22Rv1 (cell line): ENCODE measurements around the gene IRAK2.
"Not testable (repeated sequence)": the region's sequence is repeated elsewhere in the genome, so short reads cannot be mapped to it uniquely, and the experiment has no call there.

Experiments
- H3K27ac ChIP-seq: fragments of 450-650 bp; 2 replicates; pipeline ENCODE4 v1.5.1; 2017
- ZFX ChIP-seq: fragments of 450-650 bp; IDR thresholded peaks from 2 replicates; pipeline ENCODE4 v1.6.1; 2017; ENCODE audit warnings: antibody characterized with exemption, borderline replicate concordance
- TF ChIP-seq, protein P1 (sequence below): fragments of 450-650 bp; IDR thresholded peaks from 2 replicates; pipeline ENCODE4 v1.5.1; 2017; ENCODE audit warnings: mild to moderate bottlenecking

Gene IRAK2

DNA sequence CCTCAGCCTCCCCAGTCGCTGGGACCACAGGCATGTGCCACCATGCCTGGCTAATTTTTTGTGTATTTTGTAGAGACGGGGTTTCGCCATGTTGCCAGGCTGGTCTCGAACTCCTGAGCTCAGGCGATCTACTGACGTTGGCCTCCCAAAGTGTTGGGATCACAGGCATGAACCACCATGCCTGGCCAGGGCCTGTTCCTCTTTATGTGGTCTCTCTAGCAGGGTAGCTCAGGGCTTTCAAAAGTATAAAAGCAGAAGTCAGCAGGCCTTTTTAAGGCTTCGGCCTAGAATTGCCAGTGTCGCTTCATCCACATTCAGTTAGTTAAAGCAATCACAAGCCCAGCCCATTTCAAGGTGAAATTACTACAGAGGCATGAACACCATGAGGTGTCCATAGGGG is 15.5 kb upstream of the IRAK2 start:
- TF ChIP-seq, protein P1, sequence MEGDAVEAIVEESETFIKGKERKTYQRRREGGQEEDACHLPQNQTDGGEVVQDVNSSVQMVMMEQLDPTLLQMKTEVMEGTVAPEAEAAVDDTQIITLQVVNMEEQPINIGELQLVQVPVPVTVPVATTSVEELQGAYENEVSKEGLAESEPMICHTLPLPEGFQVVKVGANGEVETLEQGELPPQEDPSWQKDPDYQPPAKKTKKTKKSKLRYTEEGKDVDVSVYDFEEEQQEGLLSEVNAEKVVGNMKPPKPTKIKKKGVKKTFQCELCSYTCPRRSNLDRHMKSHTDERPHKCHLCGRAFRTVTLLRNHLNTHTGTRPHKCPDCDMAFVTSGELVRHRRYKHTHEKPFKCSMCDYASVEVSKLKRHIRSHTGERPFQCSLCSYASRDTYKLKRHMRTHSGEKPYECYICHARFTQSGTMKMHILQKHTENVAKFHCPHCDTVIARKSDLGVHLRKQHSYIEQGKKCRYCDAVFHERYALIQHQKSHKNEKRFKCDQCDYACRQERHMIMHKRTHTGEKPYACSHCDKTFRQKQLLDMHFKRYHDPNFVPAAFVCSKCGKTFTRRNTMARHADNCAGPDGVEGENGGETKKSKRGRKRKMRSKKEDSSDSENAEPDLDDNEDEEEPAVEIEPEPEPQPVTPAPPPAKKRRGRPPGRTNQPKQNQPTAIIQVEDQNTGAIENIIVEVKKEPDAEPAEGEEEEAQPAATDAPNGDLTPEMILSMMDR = no peak
- no peak for TF ChIP-seq ZFX
- H3K27ac ChIP-seq = no peak overlapping the region

GRCh38 chr3:10150987-10151386 is 13.7 kb upstream of the IRAK2 start:
- TF ChIP-seq, protein P1 = no peak
- TF ChIP-seq ZFX = no peak
- peak overlapping the region; percentile 17; the same call in 1 of the 2 replicates for H3K27ac ChIP-seq

- H3K27ac ChIP-seq = no peak overlapping the region
- no peak for TF ChIP-seq ZFX
- TF ChIP-seq, protein P1 = no peak
Observed at GRCh38 chr3:10154335-10155122, 10.2 kb upstream of the IRAK2 start.

DNA sequence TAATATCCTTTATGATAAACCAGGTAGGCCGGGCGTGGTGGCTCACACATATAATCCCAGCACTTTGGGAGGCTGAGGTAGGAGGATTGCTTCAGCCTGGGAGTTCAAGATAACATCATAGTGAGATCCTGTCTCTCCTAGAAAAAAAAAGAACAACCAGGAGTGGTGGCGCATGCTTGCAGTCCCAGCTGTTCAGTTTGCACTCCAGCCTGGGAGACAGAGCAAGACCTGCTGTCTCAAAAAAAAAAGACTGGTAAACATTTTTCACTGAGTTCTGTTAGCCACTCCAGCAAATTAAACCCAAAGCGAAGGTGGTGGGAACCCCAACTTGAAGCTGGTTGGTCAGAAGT is 9.6 kb upstream of the IRAK2 start:
- no peak for TF ChIP-seq ZFX
- TF ChIP-seq, protein P1 = no peak
- no peak overlapping the region for H3K27ac ChIP-seq

DNA sequence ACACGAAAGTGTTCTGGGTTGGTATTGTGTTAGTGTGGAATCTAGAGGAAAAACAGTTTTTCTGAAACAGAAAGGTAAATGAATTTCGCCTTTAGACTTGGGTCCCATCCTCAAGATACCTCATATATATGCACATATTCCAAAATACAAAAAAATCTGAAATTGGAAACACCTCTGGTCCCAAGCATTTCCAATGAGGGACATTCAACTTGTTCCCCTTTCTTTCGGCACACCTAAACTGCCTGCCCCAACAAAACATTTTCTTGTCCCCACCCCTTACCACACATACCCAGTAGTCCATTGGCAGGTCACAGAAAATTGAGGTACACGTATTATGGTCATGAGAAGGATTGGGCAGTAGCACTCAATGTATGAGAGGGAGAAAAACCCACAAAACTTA is 9.1 kb upstream of the IRAK2 start:
- TF ChIP-seq ZFX = no peak
- TF ChIP-seq, protein P1 = no peak
- no peak overlapping the region for H3K27ac ChIP-seq

GRCh38 chr3:10157031-10157430 is 7.7 kb upstream of the IRAK2 start:
- TF ChIP-seq, protein P1 = no peak
- TF ChIP-seq ZFX = no peak
- H3K27ac ChIP-seq = no peak overlapping the region

DNA sequence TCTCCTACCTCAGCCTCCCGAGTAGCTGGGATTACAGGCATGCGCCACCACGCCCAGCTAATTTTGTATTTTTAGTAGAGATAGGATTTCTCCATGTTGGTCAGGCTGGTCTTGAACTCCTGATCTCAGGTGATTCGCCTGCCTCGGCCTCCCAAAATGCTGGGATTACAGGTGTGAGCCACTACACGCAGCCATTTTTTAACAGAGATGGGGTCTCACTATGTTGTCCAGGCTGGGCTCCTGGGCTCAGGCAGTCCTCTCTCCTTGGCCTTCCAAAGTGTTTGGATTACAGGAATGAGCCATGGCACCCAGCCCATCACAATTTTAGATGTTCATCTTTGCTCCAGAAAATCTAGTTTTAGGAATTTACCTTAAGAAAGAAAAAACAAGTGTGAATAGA is 6.2 kb upstream of the IRAK2 start:
- not testable (repeated sequence) for H3K27ac ChIP-seq

DNA sequence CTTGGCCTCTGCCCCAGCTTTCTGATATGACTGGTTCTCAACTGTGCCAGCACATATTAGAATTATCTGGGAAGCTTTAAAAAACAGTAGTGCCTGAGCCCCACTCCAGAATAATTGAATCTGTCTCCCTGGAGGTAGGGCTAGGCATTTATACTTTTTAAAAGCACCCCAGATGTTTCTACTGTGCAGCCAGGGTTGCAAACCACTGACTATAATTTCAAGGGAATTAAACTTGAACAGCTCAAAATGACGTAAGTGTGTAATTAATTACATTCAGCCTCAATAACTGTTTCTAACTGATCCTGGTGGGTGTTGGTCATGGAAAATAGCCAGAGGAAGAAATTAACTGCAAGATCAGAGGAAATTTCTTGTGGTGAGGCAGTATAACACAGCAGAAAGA is 4.4 kb upstream of the IRAK2 start:
- TF ChIP-seq, protein P1 = no peak
- no peak for TF ChIP-seq ZFX
- H3K27ac ChIP-seq = no peak overlapping the region
